Endodermal cell (in vitro differentiated cells): ENCODE results near the gene LRRC43. TPM values are rescaled to one million over a fixed set of nuclear protein-coding genes. Genes with fewer than 3 reads are reported as not detected.

Experiments used
- DNase-seq: peaks from one replicate; pipeline ENCODE4 v3.0.0-alpha.2; 2017
- H3K27ac ChIP-seq: 2 replicates; pipeline ENCODE4 v1.5.1; 2013; ENCODE audit warnings: mild to moderate bottlenecking, low read depth, low read length, moderate library complexity
- H3K27me3 ChIP-seq: 2 replicates; pipeline ENCODE4 v1.6.1; 2013; ENCODE audit warnings: mild to moderate bottlenecking, low read length, moderate library complexity; ENCODE audit not compliant: insufficient read depth, control insufficient read depth, poor library complexity, severe bottlenecking
- H3K36me3 ChIP-seq: 2 replicates; pipeline ENCODE4 v1.7.0; 2013; ENCODE audit warnings: mild to moderate bottlenecking, low read length, moderate library complexity; ENCODE audit not compliant: control insufficient read depth, insufficient read depth
- H3K4me1 ChIP-seq: one replicate; pipeline ENCODE4 v1.7.0; 2013; ENCODE audit warnings: low read length; ENCODE audit not compliant: control insufficient read depth, insufficient read depth
- H3K4me3 ChIP-seq: 2 replicates; pipeline ENCODE4 v1.5.1; 2013; ENCODE audit warnings: mild to moderate bottlenecking, low read length, moderate library complexity
- H3K9ac ChIP-seq: 2 replicates; pipeline ENCODE4 v1.6.1; 2013; ENCODE audit warnings: mild to moderate bottlenecking, low read length, moderate library complexity; ENCODE audit not compliant: poor library complexity, severe bottlenecking; ENCODE audit errors: extremely low read depth
- H3K9me3 ChIP-seq: 2 replicates; pipeline ENCODE4 v1.6.1; 2013; ENCODE audit warnings: mild to moderate bottlenecking, low read length, moderate library complexity; ENCODE audit not compliant: control insufficient read depth
- H3K27ac Mint-ChIP-seq: 2 replicates; pipeline ENCODE4 v1.8.0; 2020; ENCODE audit warnings: mixed read lengths
- H3K27me3 Mint-ChIP-seq: 2 replicates; pipeline ENCODE4 v1.8.0; 2021; ENCODE audit warnings: mild to moderate bottlenecking, mixed read lengths; ENCODE audit not compliant: insufficient read depth
- H3K36me3 Mint-ChIP-seq: 2 replicates; pipeline ENCODE4 v1.8.0; 2020; ENCODE audit warnings: low read depth, mixed read lengths
- H3K4me1 Mint-ChIP-seq: 2 replicates; pipeline ENCODE4 v1.8.0; 2020; ENCODE audit warnings: mixed read lengths
- H3K4me3 Mint-ChIP-seq: 2 replicates; pipeline ENCODE4 v1.8.0; 2020; ENCODE audit warnings: mild to moderate bottlenecking, moderate library complexity, mixed read lengths
- H3K9me3 Mint-ChIP-seq: 2 replicates; pipeline ENCODE4 v1.8.0; 2020; ENCODE audit warnings: mild to moderate bottlenecking, mixed read lengths
- CTCF ChIP-seq: fragments of 200-600 bp; sonication (generic); conservative IDR thresholded peaks from 2 replicates; pipeline ENCODE4 v1.5.0; 2021; ENCODE audit warnings: antibody characterized with exemption, mild to moderate bottlenecking
- WGBS, 2 experiments: methylation state at CpG; one replicate each; pipeline versions ENCODE4 v1.1.5 to v1.1.7; 2013; ENCODE audit warnings: missing lambda C conversion rate in 2 of 2, mixed read lengths in 1 of 2; ENCODE audit not compliant: insufficient coverage in 1 of 2, insufficient read length in 1 of 2; 5-methylcytosine and 5-hydroxymethylcytosine counted together
- total RNA-seq, 2 donors: library from RNA; stranded (reverse); fragmentation: NEBNext Ultra II Directional in 1 of 2; extraction: Animal tissue kit (Norgen Biotek cat#: 25700) in 1 of 2; gene quantifications; 2 replicates in 1 of 2; 3 replicates in 1 of 2; pipeline ENCODE4 v1.2.1, GENCODE V29; 2021

The LRRC43 gene
- total RNA-seq, 2 donors from 2014 or later = 1.5 to 2.4 TPM

DNA sequence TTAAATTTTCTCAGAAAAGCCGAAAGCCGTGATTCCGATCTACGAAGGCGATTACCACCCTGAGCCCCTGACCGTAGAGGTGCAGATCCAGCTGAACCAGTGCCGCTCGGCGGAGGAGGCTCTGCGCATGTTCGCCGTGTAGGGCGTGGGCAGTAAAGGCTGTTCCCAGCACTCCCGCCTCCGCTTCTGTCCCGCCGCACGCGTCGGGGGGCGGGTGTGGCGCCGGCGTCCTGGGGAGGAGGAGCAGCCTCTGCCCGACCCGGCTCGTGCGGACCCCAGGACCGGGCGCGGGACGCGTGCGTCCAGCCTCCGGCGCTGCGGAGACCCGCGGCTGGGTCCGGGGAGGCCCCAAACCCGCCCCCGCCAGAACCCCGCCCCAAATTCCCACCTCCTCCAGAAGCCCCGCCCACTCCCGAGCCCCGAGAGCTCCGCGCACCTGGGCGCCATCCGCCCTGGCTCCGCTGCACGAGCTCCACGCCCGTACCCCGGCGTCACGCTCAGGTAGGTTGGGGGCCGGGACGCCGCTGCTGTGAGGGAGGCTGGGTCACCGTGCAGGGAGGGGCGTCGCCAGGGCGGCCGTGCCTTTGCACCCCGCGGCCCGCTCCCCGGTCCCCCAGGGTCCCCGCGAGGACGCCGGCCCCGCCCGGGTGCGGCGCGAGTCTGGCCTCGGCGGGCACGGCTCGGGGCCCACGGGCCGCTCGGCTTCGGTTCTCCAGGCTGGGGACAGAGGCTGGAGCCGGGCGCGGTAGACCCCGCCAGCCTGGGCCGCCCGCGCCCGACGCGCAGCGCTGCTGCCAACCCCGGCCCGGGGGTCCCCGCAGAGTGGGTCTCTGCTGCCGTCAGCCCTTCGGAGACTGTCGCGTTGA, 20.6 kb downstream of the LRRC43 start, which contains the start of gene B3GNT4:
Gene B3GNT4 (plus strand): TSS at position 409 of the 866 bp plus-strand sequence. CDS start 910 bp downstream, outside the sequence.
- Histone ChIP-seq H3K27ac (no peak within 1 kb of the TSS), H3K4me1 (no peaks in the 10 kb centered on the region), H3K9me3 (no peaks in the 10 kb centered on the region), H3K4me3 (peak within 1 kb of the TSS; percentile 75), H3K9ac (peak within 1 kb of the TSS; percentile 16), H3K27me3 (peaks cover 17% of the 10 kb centered on the region), H3K36me3 (peaks cover 20% of the 10 kb centered on the region)
- peak within 1 kb of the TSS; percentile 58 for H3K4me3 Mint-ChIP-seq
- DNase-seq = peak; percentile 93
- 1 to 3% methylated on average over 13 to 96 of the region's 104 CpGs for WGBS, 2 experiments
- peaks cover 5% of the 10 kb centered on the region for H3K4me1 Mint-ChIP-seq
- peaks cover 14% of the 10 kb centered on the region for H3K36me3 Mint-ChIP-seq
- H3K9me3 Mint-ChIP-seq = no peaks in the 10 kb centered on the region
- H3K27me3 Mint-ChIP-seq = peaks cover 60% of the 10 kb centered on the region
- H3K27ac Mint-ChIP-seq = no peak within 1 kb of the TSS
- TF ChIP-seq CTCF = no peak

DNA sequence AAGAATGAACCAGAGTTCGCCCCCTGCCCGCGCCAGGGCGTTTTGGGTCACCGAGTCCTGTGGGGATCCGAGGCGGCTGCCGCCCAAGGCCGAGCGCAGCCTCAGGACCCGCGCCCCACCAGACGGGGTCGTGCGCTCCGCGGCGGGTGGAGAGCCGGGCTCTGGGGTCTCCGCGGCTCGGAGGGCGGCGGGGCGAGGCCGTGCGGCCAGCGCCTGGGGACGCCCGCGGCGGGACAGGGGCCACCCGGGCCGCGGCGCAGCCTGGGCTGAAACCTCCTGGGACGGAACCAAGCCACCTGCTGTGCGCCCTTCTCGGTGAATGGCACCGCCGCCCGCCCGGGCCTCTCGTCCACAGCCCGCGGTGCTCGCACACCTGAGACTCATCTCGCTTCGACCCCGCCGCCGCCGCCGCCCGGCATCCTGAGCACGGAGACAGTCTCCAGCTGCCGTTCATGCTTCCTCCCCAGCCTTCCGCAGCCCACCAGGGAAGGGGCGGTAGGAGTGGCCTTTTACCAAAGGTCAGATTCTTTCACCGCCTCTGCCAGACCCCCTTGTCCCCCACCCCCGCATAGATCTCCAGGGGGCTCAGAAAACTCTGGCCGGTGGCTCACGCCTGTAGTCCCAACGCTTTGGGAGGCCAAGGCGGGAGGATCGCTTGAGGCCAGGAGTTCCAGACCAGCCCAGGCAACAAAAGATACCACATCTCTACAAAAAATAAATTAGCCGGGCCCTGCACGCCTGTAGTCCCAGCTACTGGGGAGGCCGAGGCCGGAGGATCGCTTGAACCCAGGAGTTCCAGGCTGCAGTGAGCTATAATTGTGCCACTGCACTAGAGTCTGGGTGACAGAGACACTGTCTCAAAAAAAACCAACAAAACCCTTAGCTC, 21.5 kb downstream of the LRRC43 start:
- Mint-ChIP-seq H3K27me3 (peaks cover 59% of the 10 kb centered on the region), H3K36me3 (peaks cover 17% of the 10 kb centered on the region)
- TF ChIP-seq CTCF = no peak

More for the DNA sequence above, 21.5 kb downstream of the LRRC43 start:
- Mint-ChIP-seq H3K4me3 (peak overlapping the region; percentile 58), H3K9me3 (no peaks in the 10 kb centered on the region), H3K27ac (no peak overlapping the region), H3K4me1 (peaks cover 5% of the 10 kb centered on the region)
- Histone ChIP-seq H3K36me3 (peaks cover 24% of the 10 kb centered on the region), H3K9me3 (no peaks in the 10 kb centered on the region), H3K27me3 (peaks cover 17% of the 10 kb centered on the region), H3K9ac (peak overlapping the region; percentile 16), H3K27ac (no peak overlapping the region), H3K4me1 (no peaks in the 10 kb centered on the region), H3K4me3 (peak overlapping the region; percentile 75)
- peak; percentile 83 for DNase-seq
- WGBS, 2 experiments = 10 to 14% methylated on average over 48 to 71 of the region's 71 CpGs
